H9 (cell line): ENCODE measurements around the gene NFKBIZ. TPM values are rescaled to one million over a fixed set of nuclear protein-coding genes. Genes with fewer than 3 reads are reported as not detected.

ENCODE experiments used
- DNase-seq: peaks from one replicate; pipeline ENCODE4 v3.0.0-alpha.2; 2017
- H2AFZ ChIP-seq: one replicate; pipeline ENCODE4 v1.6.1; 2013; ENCODE audit warnings: mild to moderate bottlenecking, low read length, control low read depth, moderate library complexity
- H2AK5ac ChIP-seq: 2 replicates; pipeline ENCODE4 v1.6.1; 2013; ENCODE audit warnings: low read length, control low read depth, mixed read lengths; ENCODE audit not compliant: insufficient read length
- H2BK120ac ChIP-seq: one replicate; pipeline ENCODE4 v1.6.1; 2013; ENCODE audit warnings: low read depth, mild to moderate bottlenecking, low read length, control low read depth, inconsistent platforms; ENCODE audit not compliant: poor library complexity, severe bottlenecking
- H2BK12ac ChIP-seq: 2 replicates; pipeline ENCODE4 v1.6.1; 2013; ENCODE audit warnings: low read length, control low read depth, mixed read lengths, low read depth; ENCODE audit not compliant: insufficient read length
- H2BK15ac ChIP-seq: 2 replicates; pipeline ENCODE4 v1.6.1; 2013; ENCODE audit warnings: low read depth, low read length, control low read depth
- H2BK20ac ChIP-seq: one replicate; pipeline ENCODE4 v1.6.1; 2013; ENCODE audit warnings: low read depth, mild to moderate bottlenecking, low read length, control low read depth, inconsistent platforms; ENCODE audit not compliant: poor library complexity, severe bottlenecking
- H2BK5ac ChIP-seq: 2 replicates; pipeline ENCODE4 v1.6.1; 2013; ENCODE audit warnings: low read length, control low read depth, mixed read lengths; ENCODE audit not compliant: insufficient read length
- H3K14ac ChIP-seq: 2 replicates; pipeline ENCODE4 v1.6.1; 2013; ENCODE audit warnings: low read length, control low read depth; ENCODE audit not compliant: insufficient read depth
- H3K18ac ChIP-seq: 2 replicates; pipeline ENCODE4 v1.6.1; 2013; ENCODE audit warnings: low read depth, mild to moderate bottlenecking, mixed read lengths, low read length, control low read depth; ENCODE audit not compliant: insufficient read length
- H3K23ac ChIP-seq: 2 replicates; pipeline ENCODE4 v1.6.1; 2013; ENCODE audit warnings: low read length, control low read depth, mixed read lengths, low read depth; ENCODE audit not compliant: insufficient read length
- H3K23me2 ChIP-seq: 2 replicates; pipeline ENCODE4 v1.6.1; 2013; ENCODE audit warnings: low read depth, mild to moderate bottlenecking, mixed read lengths, low read length, control low read depth; ENCODE audit not compliant: insufficient read length, poor library complexity, severe bottlenecking
- H3K27ac ChIP-seq: 2 replicates; pipeline ENCODE4 v1.5.1; 2013; ENCODE audit warnings: low read length, control low read depth, mixed read lengths, low read depth; ENCODE audit not compliant: insufficient read length
- H3K27me3 ChIP-seq: 2 replicates; pipeline ENCODE4 v1.6.1; 2013; ENCODE audit warnings: low read length, control low read depth, inconsistent platforms; ENCODE audit not compliant: insufficient read depth
- H3K4ac ChIP-seq: 2 replicates; pipeline ENCODE4 v1.6.1; 2013; ENCODE audit warnings: low read depth, mild to moderate bottlenecking, control low read depth, inconsistent platforms, low read length, moderate library complexity
- H3K4me1 ChIP-seq: 2 replicates; pipeline ENCODE4 v1.6.1; 2013; ENCODE audit warnings: low read length, control low read depth, inconsistent platforms; ENCODE audit not compliant: insufficient read depth
- H3K4me2 ChIP-seq: 2 replicates; pipeline ENCODE4 v1.6.1; 2013; ENCODE audit warnings: low read length, control low read depth, mixed read lengths; ENCODE audit not compliant: insufficient read length, insufficient read depth
- H3K56ac ChIP-seq: 2 replicates; pipeline ENCODE4 v1.6.1; 2013; ENCODE audit warnings: low read depth, mild to moderate bottlenecking, mixed read lengths, low read length, control low read depth; ENCODE audit not compliant: insufficient read length
- H3K79me1 ChIP-seq: 2 replicates; pipeline ENCODE4 v1.6.1; 2013; ENCODE audit warnings: low read depth, mild to moderate bottlenecking, moderate library complexity, low read length, control low read depth, inconsistent platforms; ENCODE audit not compliant: insufficient read depth, poor library complexity, severe bottlenecking
- H3K79me2 ChIP-seq: 2 replicates; pipeline ENCODE4 v1.6.1; 2013; ENCODE audit warnings: low read length, control low read depth, inconsistent platforms; ENCODE audit not compliant: insufficient read depth
- H3K9ac ChIP-seq: 2 replicates; pipeline ENCODE4 v1.6.1; 2013; ENCODE audit warnings: low read length, control low read depth, mixed read lengths; ENCODE audit not compliant: insufficient read length; ENCODE audit errors: extremely low read depth
- H3K9me3 ChIP-seq: one replicate; pipeline ENCODE4 v1.6.1; 2013; ENCODE audit warnings: low read depth, low read length, inconsistent platforms; ENCODE audit not compliant: control insufficient read depth
- H3T11ph ChIP-seq: one replicate; pipeline ENCODE4 v1.6.1; 2013; ENCODE audit warnings: mild to moderate bottlenecking, low read length, control low read depth, inconsistent platforms
- H4K20me1 ChIP-seq: one replicate; pipeline ENCODE4 v1.6.1; 2013; ENCODE audit not compliant: control insufficient read depth, insufficient read length, insufficient read depth
- H4K5ac ChIP-seq: 2 replicates; pipeline ENCODE4 v1.6.1; 2013; ENCODE audit warnings: low read depth, mild to moderate bottlenecking, mixed read lengths, low read length, control low read depth; ENCODE audit not compliant: insufficient read length
- H4K8ac ChIP-seq: replicated peaks from 2 replicates; pipeline ENCODE4 v1.6.1; 2013; ENCODE audit warnings: low read length, control low read depth, mixed read lengths, low read depth; ENCODE audit not compliant: insufficient read length
- H4K91ac ChIP-seq: 2 replicates; pipeline ENCODE4 v1.6.1; 2013; ENCODE audit warnings: low read depth, mild to moderate bottlenecking, moderate library complexity, mixed read lengths, low read length, control low read depth; ENCODE audit not compliant: insufficient read length
- H3K27ac Mint-ChIP-seq, 3 experiments: 2 replicates in 2 of 3; 3 replicates in 1 of 3; pipeline ENCODE4 v1.8.0; 2020 to 2021; ENCODE audit warnings: mixed read lengths in 3 of 3, mild to moderate bottlenecking in 1 of 3, moderate library complexity in 1 of 3
- H3K27me3 Mint-ChIP-seq: 2 replicates; pipeline ENCODE4 v1.8.0; 2021; ENCODE audit warnings: low read depth, mild to moderate bottlenecking, moderate library complexity, mixed read lengths
- H3K36me3 Mint-ChIP-seq, 3 experiments: 2 replicates in 2 of 3; 3 replicates in 1 of 3; pipeline ENCODE4 v1.8.0; 2020 to 2021; ENCODE audit warnings: low read depth in 3 of 3, mixed read lengths in 3 of 3; ENCODE audit not compliant: insufficient read depth in 1 of 3
- H3K4me1 Mint-ChIP-seq, 2 experiments: 2 replicates each; pipeline ENCODE4 v1.8.0; 2020; ENCODE audit warnings: mixed read lengths in 2 of 2
- H3K4me3 Mint-ChIP-seq, 2 experiments: 2 replicates in 1 of 2; 3 replicates in 1 of 2; pipeline ENCODE4 v1.8.0; 2020 to 2021; ENCODE audit warnings: mild to moderate bottlenecking in 2 of 2, mixed read lengths in 2 of 2, moderate library complexity in 1 of 2
- H3K9me3 Mint-ChIP-seq, 2 experiments: 2 replicates in 1 of 2; 3 replicates in 1 of 2; pipeline ENCODE4 v1.8.0; 2020; ENCODE audit warnings: mild to moderate bottlenecking in 2 of 2, mixed read lengths in 2 of 2, moderate library complexity in 1 of 2
- CTCF ChIP-seq: fragments of 200-600 bp; sonication (generic); conservative IDR thresholded peaks from 3 replicates; pipeline ENCODE4 v1.8.0; 2021; ENCODE audit warnings: antibody characterized with exemption, mild to moderate bottlenecking
- WGBS: extraction: QIAGEN DNeasy Blood & Tissue Kit; methylation state at CpG from one replicate; pipeline ENCODE4 v1.1.7; 2013; ENCODE audit warnings: missing lambda C conversion rate, low lambda C conversion rate, mixed read lengths; ENCODE audit not compliant: insufficient read length; ENCODE audit errors: extremely low coverage; 5-methylcytosine and 5-hydroxymethylcytosine counted together
- total RNA-seq: library from RNA; stranded (reverse); gene quantifications from 2 replicates; pipeline ENCODE4 v1.2.1, GENCODE V29; 2021

NFKBIZ gene
- total RNA-seq, 1 experiment from 2014 or later: 11.1 TPM

GRCh38 chr3:101853982-101854381 lies 4.7 kb downstream of the NFKBIZ start:
- Mint-ChIP-seq H3K9me3 (no peaks in the 10 kb centered on the region), H3K27ac (no peak overlapping the region), H3K4me3 (no peak overlapping the region), H3K36me3 (peaks cover 56 to 81% (median 71%) of the 10 kb centered on the region in 3 experiments), H3K4me1 (peaks cover 15 to 16% of the 10 kb centered on the region in 2 experiments), H3K27me3 (no peaks in the 10 kb centered on the region; the same call in 1 of the 2 replicates)
- H2AFZ ChIP-seq: no peak overlapping the region
- H3K4me2 ChIP-seq: no peak overlapping the region
- H3K4ac ChIP-seq: no peak overlapping the region
- H3K4me1 ChIP-seq: no peaks in the 10 kb centered on the region
- no peak overlapping the region for H2BK15ac ChIP-seq
- H4K20me1 ChIP-seq: no peaks in the 10 kb centered on the region
- no peak for DNase-seq
- H4K5ac ChIP-seq: no peak overlapping the region
- no peak overlapping the region for H2BK12ac ChIP-seq
- H3K23me2 ChIP-seq: no peaks in the 10 kb centered on the region
- H3K79me1 ChIP-seq: no peaks in the 10 kb centered on the region
- H2AK5ac ChIP-seq: no peak overlapping the region
- no peak overlapping the region for H4K8ac ChIP-seq
- no peaks in the 10 kb centered on the region for H3K27me3 ChIP-seq
- H2BK20ac ChIP-seq: no peak overlapping the region
- H3T11ph ChIP-seq: no peak overlapping the region
- TF ChIP-seq CTCF: no peak
- no peak overlapping the region for H3K18ac ChIP-seq
- H3K14ac ChIP-seq: no peak overlapping the region
- no peak overlapping the region for H3K9ac ChIP-seq
- H2BK120ac ChIP-seq: no peak overlapping the region
- no peaks in the 10 kb centered on the region for H3K9me3 ChIP-seq
- H3K27ac ChIP-seq: no peak overlapping the region
- WGBS: no CpG with 5 or more reads among the region's 3 CpGs
- no peak overlapping the region for H4K91ac ChIP-seq
- no peak overlapping the region for H3K23ac ChIP-seq
- H3K79me2 ChIP-seq: peaks cover 15% of the 10 kb centered on the region; the same call in 1 of the 2 replicates
- no peak overlapping the region for H3K56ac ChIP-seq
- H2BK5ac ChIP-seq: no peak overlapping the region
